HG03565 (cell line): Measurements from ENCODE around the gene ARF1.

Source experiments
- ATAC-seq: cut with Tn5 transposase; IDR thresholded peaks from one replicate; pipeline ENCODE4 v1.9.1; 2021; ENCODE audit warnings: mild to moderate bottlenecking, moderate library complexity; ENCODE audit not compliant: unreplicated experiment

Gene ARF1

GRCh38 chr1:228117335-228117734 is 34.8 kb downstream of the ARF1 start:
- no peak for ATAC-seq

GRCh38 chr1:228118040-228118439 is 35.5 kb downstream of the ARF1 start:
- no peak for ATAC-seq

- ATAC-seq, result no peak
Measured at GRCh38 chr1:228120351-228120750, 37.8 kb downstream of the ARF1 start.

- no peak for ATAC-seq
Measured at GRCh38 chr1:228120857-228121489, 38.5 kb downstream of the ARF1 start.

GRCh38 chr1:228122921-228123441 is 40.5 kb downstream of the ARF1 start:
- no peak for ATAC-seq

- no peak for ATAC-seq
Measured at GRCh38 chr1:228123505-228123904, 41.0 kb downstream of the ARF1 start.

- ATAC-seq, result no peak
Measured at GRCh38 chr1:228125185-228125584, 42.7 kb downstream of the ARF1 start.

GRCh38 chr1:228131766-228132165 is 49.3 kb downstream of the ARF1 start:
- ATAC-seq, result no peak

GRCh38 chr1:228134591-228134990 is 52.1 kb downstream of the ARF1 start:
- no peak for ATAC-seq

- no peak for ATAC-seq
Measured at GRCh38 chr1:228136901-228137300, 54.4 kb downstream of the ARF1 start.

- ATAC-seq, result no peak
Measured at GRCh38 chr1:228139406-228139930, 57.0 kb downstream of the ARF1 start.

GRCh38 chr1:228139931-228140723 is 57.6 kb downstream of the ARF1 start, which contains the start of gene GUK1:
TSS of gene GUK1 (plus strand) at chr1:228140279. CDS start at chr1:228140303, 24 bp downstream.
- ATAC-seq, result peak; percentile 87

- ATAC-seq, result no peak
Measured at GRCh38 chr1:228140724-228141225, 58.3 kb downstream of the ARF1 start.

GRCh38 chr1:228141226-228142044 is 58.9 kb downstream of the ARF1 start:
- no peak for ATAC-seq

- no peak for ATAC-seq
Measured at GRCh38 chr1:228142155-228142691, 59.7 kb downstream of the ARF1 start.

- no peak for ATAC-seq
Measured at GRCh38 chr1:228142701-228143136, 60.2 kb downstream of the ARF1 start.

GRCh38 chr1:228143480-228144192 is 61.1 kb downstream of the ARF1 start:
- ATAC-seq, result no peak

- ATAC-seq, result no peak
Measured at GRCh38 chr1:228144193-228144992, 61.9 kb downstream of the ARF1 start.

- no peak for ATAC-seq
Measured at GRCh38 chr1:228144993-228145343, 62.5 kb downstream of the ARF1 start.
